Measurements from ENCODE around the gene KLHL2.

Gene KLHL2

DNA sequence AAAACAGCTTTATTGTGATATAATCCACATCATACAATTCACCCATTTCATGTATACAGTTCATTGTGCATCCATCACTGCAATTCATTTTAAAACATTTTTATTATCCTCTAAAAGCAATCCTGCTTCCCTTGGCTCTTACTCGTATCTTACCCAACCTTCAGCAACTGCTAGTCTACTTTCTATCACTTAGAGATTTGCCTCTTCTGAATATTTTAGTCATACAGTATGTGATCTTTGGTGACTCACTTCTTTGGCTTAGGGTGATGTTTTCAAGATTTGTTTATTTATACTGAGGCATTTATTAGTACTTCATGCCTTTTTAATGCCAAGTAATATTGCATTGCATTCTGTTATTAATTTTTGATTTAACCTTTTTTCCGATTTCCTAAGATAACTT is 105.1 kb downstream of the KLHL2 start:
- TF ChIP-seq, protein P1, sequence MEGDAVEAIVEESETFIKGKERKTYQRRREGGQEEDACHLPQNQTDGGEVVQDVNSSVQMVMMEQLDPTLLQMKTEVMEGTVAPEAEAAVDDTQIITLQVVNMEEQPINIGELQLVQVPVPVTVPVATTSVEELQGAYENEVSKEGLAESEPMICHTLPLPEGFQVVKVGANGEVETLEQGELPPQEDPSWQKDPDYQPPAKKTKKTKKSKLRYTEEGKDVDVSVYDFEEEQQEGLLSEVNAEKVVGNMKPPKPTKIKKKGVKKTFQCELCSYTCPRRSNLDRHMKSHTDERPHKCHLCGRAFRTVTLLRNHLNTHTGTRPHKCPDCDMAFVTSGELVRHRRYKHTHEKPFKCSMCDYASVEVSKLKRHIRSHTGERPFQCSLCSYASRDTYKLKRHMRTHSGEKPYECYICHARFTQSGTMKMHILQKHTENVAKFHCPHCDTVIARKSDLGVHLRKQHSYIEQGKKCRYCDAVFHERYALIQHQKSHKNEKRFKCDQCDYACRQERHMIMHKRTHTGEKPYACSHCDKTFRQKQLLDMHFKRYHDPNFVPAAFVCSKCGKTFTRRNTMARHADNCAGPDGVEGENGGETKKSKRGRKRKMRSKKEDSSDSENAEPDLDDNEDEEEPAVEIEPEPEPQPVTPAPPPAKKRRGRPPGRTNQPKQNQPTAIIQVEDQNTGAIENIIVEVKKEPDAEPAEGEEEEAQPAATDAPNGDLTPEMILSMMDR (IDR thresholded peaks at IDR 0.05) = no peak

DNA sequence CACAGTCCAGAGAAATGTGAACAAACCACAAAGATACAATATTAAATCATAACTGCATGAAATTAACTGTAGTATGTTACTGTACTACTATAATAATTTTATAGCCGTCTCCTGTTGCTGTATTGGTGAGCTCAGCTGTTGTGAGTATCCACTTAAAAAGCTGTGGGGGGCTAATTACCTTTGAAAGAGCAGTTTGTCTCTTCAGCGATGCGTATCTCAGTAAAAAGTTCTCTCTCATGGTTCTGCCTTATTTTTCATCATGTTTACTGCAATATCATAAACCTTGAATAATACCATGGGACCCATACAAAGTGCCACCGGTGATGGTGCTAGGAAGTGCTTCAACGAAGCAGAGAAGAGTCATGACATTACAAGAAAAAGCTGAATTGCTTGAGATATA is 111.7 kb downstream of the KLHL2 start:
- TF ChIP-seq, protein P1 (IDR thresholded peaks at IDR 0.05) = no peak

DNA sequence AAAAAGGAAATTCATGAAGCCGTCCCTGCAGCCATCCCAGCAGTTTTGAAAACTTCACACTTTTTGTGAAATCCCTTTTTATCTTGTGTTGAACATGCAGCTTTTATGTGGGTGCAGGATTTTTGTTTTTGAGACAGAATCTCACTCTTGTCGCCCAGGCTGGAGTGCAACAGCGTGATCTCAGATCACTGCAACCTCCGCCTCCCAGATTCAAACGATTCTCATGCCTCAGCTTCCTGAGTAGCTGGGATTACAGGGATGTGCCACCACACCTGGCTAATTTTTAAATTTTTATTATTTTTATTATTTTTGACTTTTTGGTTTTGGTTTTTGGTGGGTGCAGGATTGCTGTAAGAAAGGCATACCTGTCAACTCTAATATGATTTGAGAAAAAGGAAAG is 112.1 kb downstream of the KLHL2 start:
- TF ChIP-seq, protein P1 (IDR thresholded peaks at IDR 0.05) = no peak

DNA sequence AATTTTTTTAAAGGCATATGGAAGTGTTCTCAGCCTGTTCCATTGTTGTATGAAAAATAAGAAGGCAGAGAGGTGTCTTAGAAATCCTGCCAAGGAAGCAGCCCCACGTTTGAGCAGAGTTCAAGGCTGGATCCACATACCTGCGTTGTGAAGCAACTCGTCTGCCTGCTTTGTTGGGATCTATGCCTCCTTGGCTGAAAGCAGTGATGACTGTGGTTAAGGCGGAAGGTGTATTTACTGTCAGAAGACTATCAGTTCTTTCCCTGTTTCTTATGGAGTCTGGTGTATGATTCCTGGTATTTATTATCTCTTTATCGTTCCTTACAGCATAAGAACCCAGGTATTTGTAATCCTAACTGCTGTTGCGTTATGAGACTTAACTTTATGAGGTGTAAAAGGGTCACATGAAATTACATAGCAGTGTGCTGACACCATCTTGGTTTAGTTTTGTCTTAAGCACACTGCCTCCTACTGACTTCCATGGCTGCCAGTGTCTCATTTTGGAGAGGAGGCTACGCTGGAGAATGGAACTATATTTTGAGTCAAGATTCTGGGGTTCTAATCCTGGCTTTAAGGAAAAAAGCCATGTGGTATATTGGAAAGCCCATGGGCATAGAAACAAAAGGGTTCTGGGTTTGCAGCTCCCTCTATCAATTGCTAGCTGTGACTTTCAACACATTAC is 117.0 kb downstream of the KLHL2 start:
- TF ChIP-seq, protein P1 (IDR thresholded peaks at IDR 0.05) = no peak

DNA sequence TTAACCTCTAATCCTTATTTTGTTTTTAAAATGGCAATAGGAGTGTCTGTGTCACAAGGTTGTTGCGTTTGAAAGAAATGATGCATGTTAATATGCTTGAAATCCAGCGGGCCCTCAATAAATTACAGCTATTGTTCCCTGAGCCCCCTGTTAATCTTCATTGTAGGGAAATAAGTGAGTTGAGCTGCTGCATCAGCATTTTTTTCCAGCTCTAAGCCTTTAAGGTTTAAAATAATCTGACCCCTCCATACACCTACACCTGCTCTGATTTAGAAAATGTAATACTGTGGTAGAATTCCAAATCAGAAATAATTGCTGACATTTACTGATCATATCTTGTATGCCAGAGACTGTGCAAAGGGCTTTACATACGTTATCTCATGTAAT is 117.5 kb downstream of the KLHL2 start:
- TF ChIP-seq, protein P1 (IDR thresholded peaks at IDR 0.05) = no peak

DNA sequence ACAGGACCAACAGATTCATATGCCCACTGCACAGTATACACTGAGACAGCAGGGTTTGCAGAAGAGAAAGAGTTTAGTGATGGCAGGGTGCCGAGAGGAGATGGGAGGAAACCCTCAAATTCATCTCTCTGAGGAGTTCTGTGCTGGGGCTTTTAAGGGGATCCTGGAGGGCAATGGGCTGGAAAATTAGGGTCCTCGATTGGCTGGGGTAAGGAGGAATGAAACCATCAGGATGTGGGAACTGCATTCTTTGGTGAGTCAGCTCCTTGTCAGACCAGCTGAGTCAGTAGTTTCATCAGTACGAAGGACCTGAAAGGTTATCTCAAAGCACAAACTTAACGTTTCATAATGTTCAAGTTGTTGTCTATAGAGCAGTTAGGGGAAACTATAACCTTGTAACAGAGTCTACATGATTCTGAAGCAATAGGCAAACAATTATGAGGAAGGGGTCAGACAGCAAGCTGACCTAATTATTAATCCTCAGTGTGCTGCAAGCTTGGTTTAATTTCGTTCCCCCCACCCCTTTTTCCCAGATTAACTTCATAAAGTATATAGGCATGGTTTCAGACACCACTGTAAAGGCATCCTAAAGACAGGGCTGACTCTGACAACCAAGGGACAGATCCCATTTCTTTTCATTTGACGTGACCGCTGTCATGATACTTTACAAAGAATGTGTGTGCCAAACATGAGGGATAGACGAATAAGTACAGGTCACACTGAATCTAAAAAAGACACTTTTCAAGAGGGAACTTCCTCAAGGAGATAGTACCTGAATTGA is 118.6 kb downstream of the KLHL2 start:
- TF ChIP-seq, protein P1 (IDR thresholded peaks at IDR 0.05) = no peak

DNA sequence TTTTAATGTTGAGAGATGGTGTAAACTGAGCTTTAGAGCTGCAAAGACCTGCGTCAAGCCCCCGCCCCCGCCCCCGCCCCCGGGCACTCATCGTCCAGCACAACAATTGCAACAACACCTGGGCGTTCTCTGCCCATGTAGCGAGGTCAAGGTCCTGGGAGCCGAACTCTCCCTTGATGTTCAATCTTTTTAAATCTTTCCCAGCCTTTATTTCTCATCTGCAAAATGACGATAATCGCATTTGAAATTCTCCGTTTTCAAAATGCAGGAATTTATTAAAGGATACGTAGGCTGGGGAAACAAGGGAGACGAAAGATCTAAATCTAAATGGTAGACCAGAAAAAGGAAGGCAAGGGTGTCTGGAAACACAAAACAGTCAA is 119.5 kb downstream of the KLHL2 start:
- TF ChIP-seq, protein P1 (IDR thresholded peaks at IDR 0.05) = no peak
